ENCODE measurements around the gene SF3B6.

SF3B6 gene

DNA sequence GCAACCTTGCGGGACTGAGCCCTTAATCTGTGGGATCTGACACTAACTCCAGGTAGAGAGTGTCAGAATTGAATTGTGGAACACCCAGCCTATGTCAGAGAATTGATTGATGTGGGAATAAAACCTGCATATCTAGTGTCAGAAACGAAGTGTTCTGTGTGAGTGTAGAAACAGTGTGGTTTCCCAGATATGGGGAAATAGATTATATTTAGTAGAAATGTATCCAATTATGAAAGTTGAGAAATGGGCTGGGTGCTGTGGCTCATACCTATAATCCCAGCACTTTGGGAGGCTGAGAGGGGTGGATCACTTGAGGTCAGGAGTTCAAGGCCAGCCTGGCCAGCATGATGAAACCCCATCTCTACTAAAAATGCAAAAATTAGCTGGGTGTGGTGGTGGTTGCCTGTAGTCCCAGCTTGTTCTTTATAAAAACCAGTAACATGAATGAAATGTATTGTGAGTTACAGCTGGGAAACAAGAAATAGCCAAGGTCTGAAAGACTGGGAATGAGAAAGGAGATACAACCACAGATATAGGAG is 12.8 kb upstream of the SF3B6 start:
- H3K4me2 ChIP-seq (ENCODE audit: low read depth, low read length), result no peak overlapping the region
- H3K9me2 ChIP-seq (replicated peaks; ENCODE audit: insufficient read depth, low read length), result no peaks in the 10 kb centered on the region
- H3K9ac ChIP-seq (ENCODE audit: low read length), result no peak overlapping the region
- H3K79me2 ChIP-seq (ENCODE audit: low read length), result no peaks in the 10 kb centered on the region
- DNase-seq, result no peak
- H3K4me1 ChIP-seq (ENCODE audit: low read length), result no peaks in the 10 kb centered on the region
- no peak overlapping the region for H3K27ac ChIP-seq (ENCODE audit: low read length)
- no peak overlapping the region for H3K4me3 ChIP-seq (ENCODE audit: low read length)
- TF ChIP-seq, protein P1, sequence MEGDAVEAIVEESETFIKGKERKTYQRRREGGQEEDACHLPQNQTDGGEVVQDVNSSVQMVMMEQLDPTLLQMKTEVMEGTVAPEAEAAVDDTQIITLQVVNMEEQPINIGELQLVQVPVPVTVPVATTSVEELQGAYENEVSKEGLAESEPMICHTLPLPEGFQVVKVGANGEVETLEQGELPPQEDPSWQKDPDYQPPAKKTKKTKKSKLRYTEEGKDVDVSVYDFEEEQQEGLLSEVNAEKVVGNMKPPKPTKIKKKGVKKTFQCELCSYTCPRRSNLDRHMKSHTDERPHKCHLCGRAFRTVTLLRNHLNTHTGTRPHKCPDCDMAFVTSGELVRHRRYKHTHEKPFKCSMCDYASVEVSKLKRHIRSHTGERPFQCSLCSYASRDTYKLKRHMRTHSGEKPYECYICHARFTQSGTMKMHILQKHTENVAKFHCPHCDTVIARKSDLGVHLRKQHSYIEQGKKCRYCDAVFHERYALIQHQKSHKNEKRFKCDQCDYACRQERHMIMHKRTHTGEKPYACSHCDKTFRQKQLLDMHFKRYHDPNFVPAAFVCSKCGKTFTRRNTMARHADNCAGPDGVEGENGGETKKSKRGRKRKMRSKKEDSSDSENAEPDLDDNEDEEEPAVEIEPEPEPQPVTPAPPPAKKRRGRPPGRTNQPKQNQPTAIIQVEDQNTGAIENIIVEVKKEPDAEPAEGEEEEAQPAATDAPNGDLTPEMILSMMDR (IDR thresholded peaks at IDR 0.05; ENCODE audit: low read length), result no peak
- TF ChIP-seq EZH2phosphoT487 (IDR thresholded peaks at IDR 0.05; ENCODE audit: low read length) (no peak), EZH2 (optimal IDR thresholded peaks at IDR 0.05; ENCODE audit: low read depth, low read length) (no peak)
- peaks cover 12% of the 10 kb centered on the region; the same call in 1 of the 2 replicates for H3F3A ChIP-seq (ENCODE audit: insufficient read depth, low read length)
- H4K20me1 ChIP-seq (ENCODE audit: insufficient read depth, low read length), result no peaks in the 10 kb centered on the region
- no peaks in the 10 kb centered on the region for H3K9me3 ChIP-seq (replicated peaks; ENCODE audit: insufficient read depth, low read length)
- H3K36me3 ChIP-seq (replicated peaks; ENCODE audit: insufficient read depth, low read length), result no peaks in the 10 kb centered on the region
- H3K27me3 ChIP-seq (replicated peaks; ENCODE audit: insufficient read depth, low read length), result no peaks in the 10 kb centered on the region
- no peak overlapping the region for H2AFZ ChIP-seq (ENCODE audit: low read length)

DNA sequence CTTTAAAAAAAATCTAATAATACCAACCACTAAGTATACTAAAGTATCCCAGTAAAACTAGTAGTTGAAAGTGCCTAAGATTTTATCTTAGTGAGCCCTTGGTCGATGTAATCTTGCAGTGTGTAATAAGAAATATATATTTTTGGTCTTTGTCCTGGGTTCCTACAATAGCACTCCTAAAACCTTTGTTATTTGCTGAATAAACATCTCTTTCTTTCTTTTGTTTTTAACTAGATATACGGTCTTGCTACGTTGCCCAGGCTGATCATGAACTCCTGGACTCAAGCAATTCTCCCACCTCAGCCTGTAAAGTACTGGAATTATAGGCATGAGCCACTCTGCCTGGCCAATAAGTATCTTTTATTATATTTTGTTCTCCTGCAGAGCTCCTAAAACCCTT is 10.9 kb upstream of the SF3B6 start:
- H2AFZ ChIP-seq (ENCODE audit: low read length), result no peak overlapping the region
- H3K9me3 ChIP-seq (replicated peaks; ENCODE audit: insufficient read depth, low read length), result no peaks in the 10 kb centered on the region
- H3K27ac ChIP-seq (ENCODE audit: low read length), result no peak overlapping the region
- no peak overlapping the region for H3K4me2 ChIP-seq (ENCODE audit: low read depth, low read length)
- no peaks in the 10 kb centered on the region for H3K9me2 ChIP-seq (replicated peaks; ENCODE audit: insufficient read depth, low read length)
- H3K9ac ChIP-seq (ENCODE audit: low read length), result no peak overlapping the region
- no peaks in the 10 kb centered on the region for H3K79me2 ChIP-seq (ENCODE audit: low read length)
- TF ChIP-seq EZH2phosphoT487 (IDR thresholded peaks at IDR 0.05; ENCODE audit: low read length), result no peak
- no peak for TF ChIP-seq EZH2 (optimal IDR thresholded peaks at IDR 0.05; ENCODE audit: low read depth, low read length)
- TF ChIP-seq, protein P1 (IDR thresholded peaks at IDR 0.05; ENCODE audit: low read length), result no peak
- no peak for DNase-seq
- H3K27me3 ChIP-seq (replicated peaks; ENCODE audit: insufficient read depth, low read length), result no peaks in the 10 kb centered on the region
- peaks cover 18% of the 10 kb centered on the region; the same call in 1 of the 2 replicates for H3F3A ChIP-seq (ENCODE audit: insufficient read depth, low read length)
- peaks cover 9% of the 10 kb centered on the region; the same call in 1 of the 2 replicates for H3K4me1 ChIP-seq (ENCODE audit: low read length)
- no peaks in the 10 kb centered on the region for H4K20me1 ChIP-seq (ENCODE audit: insufficient read depth, low read length)
- no peaks in the 10 kb centered on the region for H3K36me3 ChIP-seq (replicated peaks; ENCODE audit: insufficient read depth, low read length)
- no peak overlapping the region for H3K4me3 ChIP-seq (ENCODE audit: low read length)

DNA sequence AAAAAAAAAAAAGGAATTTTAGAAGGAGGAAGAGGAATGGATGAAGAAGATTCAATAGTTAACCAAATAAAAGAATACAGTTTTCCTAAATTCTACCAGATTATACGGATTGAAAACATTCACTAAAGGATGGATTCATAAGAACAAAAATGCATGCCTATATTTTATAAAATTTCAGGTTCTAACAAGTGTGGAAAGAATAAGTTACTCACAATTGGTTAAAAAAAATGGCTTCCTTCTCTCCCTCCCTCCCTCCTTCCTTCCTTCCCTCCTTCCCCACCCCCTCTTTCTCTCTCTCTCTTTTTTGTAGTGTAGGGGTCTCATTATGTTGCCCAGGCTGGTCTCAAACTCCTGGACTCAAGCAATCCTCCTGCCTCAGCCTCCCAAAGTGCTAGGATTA is 10.1 kb upstream of the SF3B6 start:
- Histone ChIP-seq H3K9ac (ENCODE audit: low read length) (no peak overlapping the region), H4K20me1 (ENCODE audit: insufficient read depth, low read length) (no peaks in the 10 kb centered on the region), H3K4me3 (ENCODE audit: low read length) (no peak overlapping the region), H3K27me3 (replicated peaks; ENCODE audit: insufficient read depth, low read length) (no peaks in the 10 kb centered on the region), H3K36me3 (replicated peaks; ENCODE audit: insufficient read depth, low read length) (no peaks in the 10 kb centered on the region), H3K4me2 (ENCODE audit: low read depth, low read length) (no peak overlapping the region), H3K4me1 (ENCODE audit: low read length) (peaks cover 9% of the 10 kb centered on the region; the same call in 1 of the 2 replicates), H3K9me3 (replicated peaks; ENCODE audit: insufficient read depth, low read length) (no peaks in the 10 kb centered on the region), H3K79me2 (ENCODE audit: low read length) (no peaks in the 10 kb centered on the region), H3F3A (ENCODE audit: insufficient read depth, low read length) (peaks cover 18% of the 10 kb centered on the region; the same call in 1 of the 2 replicates), H3K9me2 (replicated peaks; ENCODE audit: insufficient read depth, low read length) (no peaks in the 10 kb centered on the region), H2AFZ (ENCODE audit: low read length) (no peak overlapping the region), H3K27ac (ENCODE audit: low read length) (no peak overlapping the region)
- TF ChIP-seq EZH2phosphoT487 (IDR thresholded peaks at IDR 0.05; ENCODE audit: low read length), result no peak
- DNase-seq, result no peak

DNA sequence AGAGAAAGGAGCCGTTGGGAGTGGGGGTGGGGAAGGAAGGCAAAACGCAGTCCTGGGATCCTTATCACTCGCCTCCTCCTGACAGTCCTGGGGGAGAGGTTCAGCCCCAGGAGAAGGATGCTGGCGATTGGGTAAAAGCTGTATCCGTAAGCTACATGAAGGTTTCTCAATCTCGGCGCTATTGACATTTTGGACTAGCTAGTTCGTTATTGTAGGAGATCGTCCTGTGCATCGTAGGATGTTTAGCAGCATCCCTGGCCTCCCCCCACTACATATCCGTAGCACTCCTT is 9.0 kb upstream of the SF3B6 start:
- peak overlapping the region; percentile 95 for H2AFZ ChIP-seq (ENCODE audit: low read length)
- no peaks in the 10 kb centered on the region for H3K27me3 ChIP-seq (replicated peaks; ENCODE audit: insufficient read depth, low read length)
- peaks cover 18% of the 10 kb centered on the region; the same call in 1 of the 2 replicates for H3F3A ChIP-seq (ENCODE audit: insufficient read depth, low read length)
- no peaks in the 10 kb centered on the region for H4K20me1 ChIP-seq (ENCODE audit: insufficient read depth, low read length)
- H3K79me2 ChIP-seq (ENCODE audit: low read length), result no peaks in the 10 kb centered on the region
- DNase-seq, result no peak
- peak overlapping the region; percentile 81 for H3K4me2 ChIP-seq (ENCODE audit: low read depth, low read length)
- no peaks in the 10 kb centered on the region for H3K36me3 ChIP-seq (replicated peaks; ENCODE audit: insufficient read depth, low read length)
- H3K9me3 ChIP-seq (replicated peaks; ENCODE audit: insufficient read depth, low read length), result no peaks in the 10 kb centered on the region
- H3K4me3 ChIP-seq (ENCODE audit: low read length), result peak overlapping the region; percentile 89
- H3K9ac ChIP-seq (ENCODE audit: low read length), result peak overlapping the region; percentile 69; the same call in 1 of the 2 replicates
- H3K27ac ChIP-seq (ENCODE audit: low read length), result peak overlapping the region; percentile 70; the same call in 1 of the 2 replicates
- TF ChIP-seq, protein P1 (IDR thresholded peaks at IDR 0.05; ENCODE audit: low read length), result no peak
- no peak for TF ChIP-seq EZH2phosphoT487 (IDR thresholded peaks at IDR 0.05; ENCODE audit: low read length)
- no peak for TF ChIP-seq EZH2 (optimal IDR thresholded peaks at IDR 0.05; ENCODE audit: low read depth, low read length)
- no peaks in the 10 kb centered on the region for H3K9me2 ChIP-seq (replicated peaks; ENCODE audit: insufficient read depth, low read length)
- H3K4me1 ChIP-seq (ENCODE audit: low read length), result peaks cover 9% of the 10 kb centered on the region; the same call in 1 of the 2 replicates

All from MM.1S (cell line).